ENCODE results near the gene DYNC1LI1. TPM values are rescaled to one million over a fixed set of nuclear protein-coding genes. Genes with fewer than 3 reads are reported as not detected.

The DYNC1LI1 gene
- total and polyA plus RNA-seq, 9 of the 15 experiments (the other 6 are each of a cell fraction or from before 2014, with no cell fraction given): 21.0 to 85.4 (median 61.3) TPM

GRCh38 chr3:32577581-32578556, 7.2 kb upstream of the DYNC1LI1 start:
- Histone ChIP-seq H3K4me1 (replicated peaks in 1 of 2; ENCODE audit: control insufficient read depth in 2 of 2, insufficient read depth in 2 of 2, low read length in 2 of 2) (peaks cover 2 to 13% of the 10 kb centered on the region in 2 experiments), H3K9me3 (replicated peaks; ENCODE audit: control insufficient read depth, insufficient read depth, low read depth, low read length) (no peaks in the 10 kb centered on the region), H3K9ac (ENCODE audit: insufficient read depth in 1 of 2, low read depth in 2 of 2, low read length in 2 of 2) (peak overlapping the region in 1 of 2 experiments; percentile 53; a peak in 1 of 4 replicates), H3K4me3 (no peak overlapping the region), H4K20me1 (replicated peaks; ENCODE audit: control insufficient read depth, insufficient read depth, low read length) (no peaks in the 10 kb centered on the region), H3K4me2 (ENCODE audit: insufficient read depth, low read length) (peak overlapping the region; percentile 50), H3K79me2 (ENCODE audit: control insufficient read depth, insufficient read depth, low read length) (no peaks in the 10 kb centered on the region), H3K27me3 (ENCODE audit: control insufficient read depth in 2 of 2, insufficient read depth in 2 of 2, low read length in 2 of 2) (no peaks in the 10 kb centered on the region; a peak in 1 of 5 replicates), H3K9me1 (ENCODE audit: control insufficient read depth, insufficient read depth, low read length) (no peaks in the 10 kb centered on the region), H3K27ac (ENCODE audit: extremely low read depth, low read depth, low read length) (no peak overlapping the region), H2AFZ (ENCODE audit: low read depth, low read length) (peak overlapping the region; percentile 83), H3K36me3 (ENCODE audit: control insufficient read depth, insufficient read depth, low read length) (no peaks in the 10 kb centered on the region; the same call in 2 of the 3 replicates)
- peak; percentile 61; the same call in 2 of the 3 replicates for ATAC-seq
- no peak for DNase-seq (ENCODE audit: extremely low read depth in 1 of 4, low spot score in 3 of 4)
- ChIA-PET CTCF (ENCODE audit: low intra/inter-chr PET ratio) (no interaction called here), POLR2A (interaction anchor here (1.0 kb wide), 1 partner anchor 11 kb away, joined by 5 read pairs; no protein-coding TSS in a partner anchor)
- intact Hi-C loops (cut with micrococcal nuclease) (no loop called here), in situ Hi-C loops (cut with MboI) (no loop called here)
- no TSS peak for BruUV-seq (replicated peaks)
- TF ChIP-seq, protein P1, sequence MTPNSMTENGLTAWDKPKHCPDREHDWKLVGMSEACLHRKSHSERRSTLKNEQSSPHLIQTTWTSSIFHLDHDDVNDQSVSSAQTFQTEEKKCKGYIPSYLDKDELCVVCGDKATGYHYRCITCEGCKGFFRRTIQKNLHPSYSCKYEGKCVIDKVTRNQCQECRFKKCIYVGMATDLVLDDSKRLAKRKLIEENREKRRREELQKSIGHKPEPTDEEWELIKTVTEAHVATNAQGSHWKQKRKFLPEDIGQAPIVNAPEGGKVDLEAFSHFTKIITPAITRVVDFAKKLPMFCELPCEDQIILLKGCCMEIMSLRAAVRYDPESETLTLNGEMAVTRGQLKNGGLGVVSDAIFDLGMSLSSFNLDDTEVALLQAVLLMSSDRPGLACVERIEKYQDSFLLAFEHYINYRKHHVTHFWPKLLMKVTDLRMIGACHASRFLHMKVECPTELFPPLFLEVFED (CRISPR knock-in tag; conservative IDR thresholded peaks at IDR 0.05): peak; percentile 66; the same call in 1 of the 2 replicates
- TF ChIP-seq ELF4 (CRISPR knock-in tag; IDR thresholded peaks at IDR 0.05): peak; percentile 21; the same call in 1 of the 2 replicates
- TF ChIP-seq TRIM25 (IDR thresholded peaks at IDR 0.05; ENCODE audit: borderline replicate concordance): no peak
- TF ChIP-seq NFRKB (IDR thresholded peaks at IDR 0.05; ENCODE audit: low read depth): no peak
- peak; percentile 48; the same call in 1 of the 2 replicates for TF ChIP-seq ELF1 (tag; IDR thresholded peaks at IDR 0.05)
- peak; percentile 72 for TF ChIP-seq ESRRA (IDR thresholded peaks at IDR 0.05; ENCODE audit: borderline replicate concordance, low read depth)
- peak; percentile 42; the same call in 1 of the 2 replicates for TF ChIP-seq CTBP1 (IDR thresholded peaks at IDR 0.05; ENCODE audit: borderline replicate concordance)
- 0 out of 2 replicates have a peak, but pooled peaks have one; percentile 37 for TF ChIP-seq GABPA (tag; conservative IDR thresholded peaks at IDR 0.05; ENCODE audit: low read depth)
- TF ChIP-seq PML (IDR thresholded peaks at IDR 0.05; ENCODE audit: low read length): no peak
- peak; percentile 100 for TF ChIP-seq SPI1 (IDR thresholded peaks at IDR 0.05; ENCODE audit: borderline replicate concordance, low read depth, low read length)
- WGBS (ENCODE audit: insufficient coverage, low coverage, missing lambda C conversion rate): 37% methylated on average over 9 of the region's 9 CpGs
- no peak for FAIRE-seq

Measured in K562 (cell line).